Chondrocyte (in vitro differentiated cells): ENCODE data around the gene SHISA9. TPM values are rescaled to one million over a fixed set of nuclear protein-coding genes. Genes with fewer than 3 reads are reported as not detected.

ENCODE experiments used
- DNase-seq: peaks from one replicate; pipeline ENCODE4 v3.0.0; 2021; ENCODE audit warnings: mixed read lengths, low spot score
- H3K27ac Mint-ChIP-seq: one replicate; pipeline ENCODE4 v1.8.0; 2021; ENCODE audit warnings: mild to moderate bottlenecking, moderate library complexity, mixed read lengths; ENCODE audit not compliant: unreplicated experiment
- H3K27me3 Mint-ChIP-seq: 2 replicates; pipeline ENCODE4 v1.8.0; 2021; ENCODE audit warnings: low read depth, mixed read lengths
- H3K36me3 Mint-ChIP-seq: 2 replicates; pipeline ENCODE4 v1.8.0; 2021; ENCODE audit warnings: low read depth, mixed read lengths
- H3K4me1 Mint-ChIP-seq: 2 replicates; pipeline ENCODE4 v1.8.0; 2021; ENCODE audit warnings: low read depth, mild to moderate bottlenecking, mixed read lengths
- H3K4me3 Mint-ChIP-seq: one replicate; pipeline ENCODE4 v1.8.0; 2021; ENCODE audit warnings: mild to moderate bottlenecking, moderate library complexity, mixed read lengths; ENCODE audit not compliant: unreplicated experiment
- H3K9me3 Mint-ChIP-seq: 2 replicates; pipeline ENCODE4 v1.8.0; 2021; ENCODE audit warnings: low read depth, mixed read lengths
- total RNA-seq: library from RNA; stranded (reverse); gene quantifications from 3 replicates; pipeline ENCODE4 v1.2.1, GENCODE V29; 2021
- TF ChIP-seq, protein P1 (sequence below): fragments of 200-600 bp; sonication (generic); IDR thresholded peaks from 2 replicates; pipeline ENCODE4 v1.5.0; 2021; ENCODE audit warnings: antibody characterized with exemption, mild to moderate bottlenecking, moderate library complexity

Gene SHISA9
- total RNA-seq, 1 donor from 2014 or later: 1.6 TPM

GRCh38 chr16:12999368-12999767 is 98.0 kb downstream of the SHISA9 start:
- Mint-ChIP-seq H3K4me3 (no peak overlapping the region), H3K27me3 (no peaks in the 10 kb centered on the region), H3K36me3 (no peaks in the 10 kb centered on the region), H3K4me1 (no peaks in the 10 kb centered on the region), H3K27ac (no peak overlapping the region), H3K9me3 (peaks cover 3% of the 10 kb centered on the region)
- TF ChIP-seq, protein P1, sequence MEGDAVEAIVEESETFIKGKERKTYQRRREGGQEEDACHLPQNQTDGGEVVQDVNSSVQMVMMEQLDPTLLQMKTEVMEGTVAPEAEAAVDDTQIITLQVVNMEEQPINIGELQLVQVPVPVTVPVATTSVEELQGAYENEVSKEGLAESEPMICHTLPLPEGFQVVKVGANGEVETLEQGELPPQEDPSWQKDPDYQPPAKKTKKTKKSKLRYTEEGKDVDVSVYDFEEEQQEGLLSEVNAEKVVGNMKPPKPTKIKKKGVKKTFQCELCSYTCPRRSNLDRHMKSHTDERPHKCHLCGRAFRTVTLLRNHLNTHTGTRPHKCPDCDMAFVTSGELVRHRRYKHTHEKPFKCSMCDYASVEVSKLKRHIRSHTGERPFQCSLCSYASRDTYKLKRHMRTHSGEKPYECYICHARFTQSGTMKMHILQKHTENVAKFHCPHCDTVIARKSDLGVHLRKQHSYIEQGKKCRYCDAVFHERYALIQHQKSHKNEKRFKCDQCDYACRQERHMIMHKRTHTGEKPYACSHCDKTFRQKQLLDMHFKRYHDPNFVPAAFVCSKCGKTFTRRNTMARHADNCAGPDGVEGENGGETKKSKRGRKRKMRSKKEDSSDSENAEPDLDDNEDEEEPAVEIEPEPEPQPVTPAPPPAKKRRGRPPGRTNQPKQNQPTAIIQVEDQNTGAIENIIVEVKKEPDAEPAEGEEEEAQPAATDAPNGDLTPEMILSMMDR: no peak
- no peak for DNase-seq

- peaks cover 17% of the 10 kb centered on the region for H3K9me3 Mint-ChIP-seq
- TF ChIP-seq, protein P1: no peak
Observed at GRCh38 chr16:13005721-13006247, 104.4 kb downstream of the SHISA9 start.

GRCh38 chr16:13012601-13013000 is 111.2 kb downstream of the SHISA9 start:
- no peak for DNase-seq
- no peaks in the 10 kb centered on the region for H3K4me1 Mint-ChIP-seq
- H3K27me3 Mint-ChIP-seq: peaks cover 2% of the 10 kb centered on the region
- TF ChIP-seq, protein P1: no peak
- no peak overlapping the region for H3K4me3 Mint-ChIP-seq
- peaks cover 6% of the 10 kb centered on the region for H3K9me3 Mint-ChIP-seq
- H3K27ac Mint-ChIP-seq: no peak overlapping the region
- H3K36me3 Mint-ChIP-seq: no peaks in the 10 kb centered on the region

More at GRCh38 chr16:13005721-13006247, 104.4 kb downstream of the SHISA9 start:
- no peaks in the 10 kb centered on the region for H3K27me3 Mint-ChIP-seq
- DNase-seq: no peak
- H3K4me1 Mint-ChIP-seq: no peaks in the 10 kb centered on the region
- H3K4me3 Mint-ChIP-seq: no peak overlapping the region
- H3K36me3 Mint-ChIP-seq: no peaks in the 10 kb centered on the region
- no peak overlapping the region for H3K27ac Mint-ChIP-seq

DNA sequence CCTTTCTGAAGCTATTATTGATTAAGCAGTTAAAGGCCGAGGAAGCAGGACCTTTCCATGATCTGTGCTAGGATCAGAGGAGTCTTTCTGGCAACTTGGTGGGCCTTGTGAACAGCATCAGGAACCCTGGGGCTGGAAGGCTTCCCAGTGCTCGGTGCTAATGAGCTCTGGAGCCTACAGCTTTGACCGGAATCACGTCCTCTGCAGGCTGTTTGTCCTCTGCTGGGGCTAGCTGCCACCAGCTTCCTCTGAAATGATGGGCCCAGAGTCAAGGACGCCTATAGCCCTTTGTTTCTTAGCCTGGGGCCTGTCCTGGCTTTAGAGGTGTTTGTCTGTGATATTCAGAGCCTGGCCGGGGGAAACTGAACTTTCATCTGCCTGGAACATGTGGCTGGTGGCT is 111.6 kb downstream of the SHISA9 start:
- no peak overlapping the region for H3K4me3 Mint-ChIP-seq
- TF ChIP-seq, protein P1: no peak

DNA sequence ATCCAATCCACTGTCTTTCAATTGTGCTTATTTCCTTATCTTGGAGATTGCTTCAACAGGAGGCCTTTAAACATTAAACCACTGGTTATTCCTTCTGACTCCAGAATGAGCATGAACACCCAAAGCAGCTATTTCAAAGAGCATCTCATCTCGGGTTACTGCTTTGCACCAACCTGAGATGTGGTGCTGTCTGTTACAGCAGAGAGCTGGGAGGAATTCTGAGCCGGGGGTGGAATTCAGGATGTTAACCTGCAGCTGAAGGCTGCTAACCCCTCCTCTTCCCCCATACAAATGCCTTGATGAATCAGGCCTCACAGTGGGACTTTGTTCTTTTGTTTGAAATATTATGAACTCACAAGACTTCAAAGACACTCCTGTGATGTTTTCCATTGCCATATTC is 113.1 kb downstream of the SHISA9 start:
- Mint-ChIP-seq H3K4me1 (no peaks in the 10 kb centered on the region), H3K27me3 (peaks cover 2% of the 10 kb centered on the region), H3K9me3 (peaks cover 12% of the 10 kb centered on the region), H3K27ac (no peak overlapping the region), H3K36me3 (no peaks in the 10 kb centered on the region), H3K4me3 (no peak overlapping the region)
- TF ChIP-seq, protein P1: no peak
- DNase-seq: no peak

More for the DNA sequence above, 111.6 kb downstream of the SHISA9 start:
- H3K36me3 Mint-ChIP-seq: no peaks in the 10 kb centered on the region
- DNase-seq: no peak
- no peak overlapping the region for H3K27ac Mint-ChIP-seq
- H3K27me3 Mint-ChIP-seq: peaks cover 2% of the 10 kb centered on the region
- peaks cover 8% of the 10 kb centered on the region for H3K9me3 Mint-ChIP-seq
- H3K4me1 Mint-ChIP-seq: no peaks in the 10 kb centered on the region
